T-helper 1 cell treated with Interleukin-12 subunit alpha and Interleukin-12 subunit beta and Interleukin-4 antibody, amounts not matched to agents 30 ng/mL and 1 ng/mL, for 36 hours (primary cell): ENCODE data around the gene TBC1D9. TPM values are rescaled to one million over a fixed set of nuclear protein-coding genes. Genes with fewer than 3 reads are reported as not detected.

Experiments used
- total RNA-seq: library from RNA; stranded (reverse); gene quantifications from 2 replicates; pipeline ENCODE4 v1.2.3, GENCODE V29; 2022

Gene TBC1D9
- total RNA-seq, 1 donor from 2014 or later, result 0.02 TPM

Other genes starting within 250 kb of the TBC1D9 start
- 17.3 and 18.2 TPM in 2 replicates for gene ELMOD2, start 232.2 kb downstream of the TBC1D9 start, total RNA-seq
- not detected in 2 replicates for gene UCP1, start 187.4 kb downstream of the TBC1D9 start, total RNA-seq